Naive thymus-derived CD8-positive, alpha-beta T cell (primary cell): Measurements from ENCODE around the gene USP36. TPM values are rescaled to one million over a fixed set of nuclear protein-coding genes. Genes with fewer than 3 reads are reported as not detected.

ENCODE experiments used
- ATAC-seq, 2 donors: fragments of 150-1000 bp; cut with Tn5 transposase in 1 of 2; sonication (Bioruptor Pico), chemical (Tn5 transposase) in 1 of 2; 1 replicate in 1 of 2; 2 replicates in 1 of 2; pipeline ENCODE4 v1.10.0; 2021; ENCODE audit warnings: mild to moderate bottlenecking in 2 of 2, moderate library complexity in 2 of 2
- POLR2A ChIA-PET: fragments of 350-600 bp; sonication (Branson Sonifier 250); formaldehyde crosslinking; loops from one replicate; lab custom pipeline; 2021; ENCODE audit warnings: antibody characterized with exemption; lab: Charles Lee
- DNase-seq, 10 donors: peaks; one replicate each; pipeline versions ENCODE4 v3.0.0 to v3.0.0-alpha.2; 2020 to 2022
- H3K27ac Mint-ChIP-seq, 10 donors: one replicate each; pipeline ENCODE4 v1.8.0; 2020 to 2022; ENCODE audit warnings: mild to moderate bottlenecking in 10 of 10, mixed read lengths in 10 of 10, moderate library complexity in 4 of 10, inconsistent platforms in 1 of 10
- H3K27me3 Mint-ChIP-seq, 5 donors: one replicate each; pipeline ENCODE4 v1.8.0; 2021 to 2022; ENCODE audit warnings: mixed read lengths in 5 of 5
- H3K36me3 Mint-ChIP-seq, 3 donors: one replicate each; pipeline ENCODE4 v1.8.0; 2020 to 2022; ENCODE audit warnings: mixed read lengths in 3 of 3, mild to moderate bottlenecking in 2 of 3, inconsistent platforms in 1 of 3
- H3K4me1 Mint-ChIP-seq, 4 donors: one replicate each; pipeline ENCODE4 v1.8.0; 2021 to 2022; ENCODE audit warnings: mixed read lengths in 4 of 4
- H3K4me3 Mint-ChIP-seq, 10 donors: one replicate each; pipeline ENCODE4 v1.8.0; 2020 to 2022; ENCODE audit warnings: mild to moderate bottlenecking in 10 of 10, mixed read lengths in 10 of 10, moderate library complexity in 6 of 10, inconsistent platforms in 1 of 10
- H3K9me3 Mint-ChIP-seq, 9 donors: one replicate each; pipeline ENCODE4 v1.8.0; 2020 to 2022; ENCODE audit warnings: mixed read lengths in 9 of 9, mild to moderate bottlenecking in 3 of 9, inconsistent platforms in 1 of 9, moderate library complexity in 1 of 9
- polyA plus RNA-seq, 3 donors: library from polyadenylated mRNA; unstranded; fragments of 300-500 nt; fragmentation: Illumina TruSeq; gene quantifications; one replicate each; pipeline ENCODE4 v1.2.3, GENCODE V29; 2021
- total RNA-seq, 8 experiments: library from RNA in 2 of 8; stranded (reverse) in 2 of 8; gene quantifications; one replicate each; pipeline ENCODE4 v1.2.3 and lab custom pipeline; 2021 to 2026

USP36 gene
- total and polyA plus RNA-seq, 5 experiments from 2014 or later, result 27.5 to 156 (median 45.1) TPM

GRCh38 chr17:78774453-78774852, 66.2 kb downstream of the USP36 start:
- Mint-ChIP-seq H3K36me3 (peaks cover 0 to 23% (median 6%) of the 10 kb centered on the region in 3 donors), H3K4me3 (peak overlapping the region; percentile 84 to 98 (median 91)), H3K4me1 (peaks cover 26 to 73% (median 63%) of the 10 kb centered on the region in 4 donors), H3K9me3 (no peaks in the 10 kb centered on the region), H3K27me3 (no peaks in the 10 kb centered on the region), H3K27ac (peak overlapping the region in 8 of 10 donors; percentile 94 to 99 (median 98))
- DNase-seq (no peak), ATAC-seq (peak; percentile 23 to 35)
- POLR2A ChIA-PET, result interaction anchor here (0.6 to 2.9 kb wide), 10 partner anchors 10 to 645 kb away, joined by 3 to 34 read pairs (median 5); no protein-coding TSS in a partner anchor

GRCh38 chr17:78771758-78772382, 68.7 kb downstream of the USP36 start:
- H3K27me3 Mint-ChIP-seq, result no peaks in the 10 kb centered on the region
- ATAC-seq (peak; percentile 18 to 26), DNase-seq (no peak)
- H3K36me3 Mint-ChIP-seq, result peaks cover 0 to 19% (median 4%) of the 10 kb centered on the region in 3 donors
- H3K27ac Mint-ChIP-seq, result peak overlapping the region in 8 of 10 donors; percentile 86 to 99 (median 94)
- H3K4me1 Mint-ChIP-seq, result peaks cover 23 to 53% (median 47%) of the 10 kb centered on the region in 4 donors
- no peaks in the 10 kb centered on the region for H3K9me3 Mint-ChIP-seq
- POLR2A ChIA-PET, result interaction anchor here (0.7 to 19.8 kb wide), 7 partner anchors 10 to 57 kb away, joined by 3 to 188 read pairs (median 7); partner anchors contain the start of gene CYTH1
- H3K4me3 Mint-ChIP-seq, result peak overlapping the region; percentile 62 to 85 (median 80)

- peak; percentile 18 to 66 for ATAC-seq
- Mint-ChIP-seq H3K27me3 (no peaks in the 10 kb centered on the region), H3K27ac (no peak overlapping the region), H3K4me1 (peaks cover 23 to 42% (median 35%) of the 10 kb centered on the region in 4 donors), H3K4me3 (no peak overlapping the region), H3K9me3 (no peaks in the 10 kb centered on the region), H3K36me3 (peaks cover 0 to 17% (median 4%) of the 10 kb centered on the region in 3 donors)
- POLR2A ChIA-PET, result interaction anchor here (0.7 to 19.8 kb wide), 11 partner anchors 10 to 61 kb away, joined by 3 to 188 read pairs (median 6); partner anchors contain the start of gene CYTH1
- peak in 1 of 10 donors; percentile 45 for DNase-seq
Measured at GRCh38 chr17:78769196-78769773, 71.3 kb downstream of the USP36 start.

- Mint-ChIP-seq H3K4me1 (peaks cover 26 to 43% (median 38%) of the 10 kb centered on the region in 4 donors), H3K36me3 (peaks cover 0 to 17% (median 4%) of the 10 kb centered on the region in 3 donors), H3K4me3 (no peak overlapping the region), H3K9me3 (no peaks in the 10 kb centered on the region), H3K27ac (no peak overlapping the region), H3K27me3 (no peaks in the 10 kb centered on the region)
- no peak for ATAC-seq
- POLR2A ChIA-PET, result interaction anchor here (0.6 to 19.8 kb wide), 3 partner anchors 14 to 78 kb away, joined by 7 to 188 read pairs (median 9); partner anchors contain the start of gene CYTH1
- DNase-seq, result no peak
Measured at GRCh38 chr17:78767806-78768205, 72.8 kb downstream of the USP36 start.

GRCh38 chr17:78766743-78767294, 73.8 kb downstream of the USP36 start:
- Mint-ChIP-seq H3K4me1 (peaks cover 27 to 43% (median 38%) of the 10 kb centered on the region in 4 donors), H3K4me3 (no peak overlapping the region)
- POLR2A ChIA-PET, result interaction anchor here (0.6 to 19.8 kb wide), 6 partner anchors 9 to 428 kb away, joined by 3 to 188 read pairs (median 4); partner anchors contain the start of gene CYTH1

GRCh38 chr17:78766225-78766624, 74.4 kb downstream of the USP36 start:
- DNase-seq (no peak), ATAC-seq (no peak)
- peaks cover 24 to 43% (median 39%) of the 10 kb centered on the region in 4 donors for H3K4me1 Mint-ChIP-seq
- POLR2A ChIA-PET, result interaction anchor here (0.7 to 19.8 kb wide), 8 partner anchors 9 to 53 kb away, joined by 3 to 188 read pairs (median 4); partner anchors contain the start of gene CYTH1
- H3K9me3 Mint-ChIP-seq, result peaks cover 0 to 7% (median 0%) of the 10 kb centered on the region in 9 donors
- no peaks in the 10 kb centered on the region for H3K27me3 Mint-ChIP-seq
- H3K36me3 Mint-ChIP-seq, result peaks cover 0 to 6% (median 2%) of the 10 kb centered on the region in 3 donors
- H3K4me3 Mint-ChIP-seq, result no peak overlapping the region
- no peak overlapping the region for H3K27ac Mint-ChIP-seq

More at GRCh38 chr17:78766743-78767294, 73.8 kb downstream of the USP36 start:
- peaks cover 0 to 11% (median 4%) of the 10 kb centered on the region in 3 donors for H3K36me3 Mint-ChIP-seq
- no peaks in the 10 kb centered on the region for H3K27me3 Mint-ChIP-seq
- no peak overlapping the region for H3K27ac Mint-ChIP-seq
- ATAC-seq, result peak; percentile 38 to 54
- peaks cover 0 to 7% (median 0%) of the 10 kb centered on the region in 9 donors for H3K9me3 Mint-ChIP-seq
- no peak for DNase-seq

GRCh38 chr17:78765821-78766220, 74.8 kb downstream of the USP36 start:
- POLR2A ChIA-PET, result interaction anchor here (0.7 to 19.8 kb wide), 6 partner anchors 16 to 52 kb away, joined by 3 to 188 read pairs (median 5); partner anchors contain the start of gene CYTH1

GRCh38 chr17:78764871-78765270, 75.7 kb downstream of the USP36 start:
- no peak for ATAC-seq
- Mint-ChIP-seq H3K27ac (peak overlapping the region in 8 of 10 donors; percentile 81 to 96 (median 88)), H3K36me3 (peaks cover 0 to 2% (median 0%) of the 10 kb centered on the region in 3 donors), H3K9me3 (peaks cover 0 to 7% (median 0%) of the 10 kb centered on the region in 9 donors), H3K27me3 (no peaks in the 10 kb centered on the region), H3K4me1 (peaks cover 22 to 48% (median 44%) of the 10 kb centered on the region in 4 donors), H3K4me3 (peak overlapping the region in 9 of 10 donors; percentile 34 to 84 (median 71))
- POLR2A ChIA-PET, result interaction anchor here (1.2 to 19.8 kb wide), 2 partner anchors 17 to 25 kb away, joined by 4 to 188 read pairs; partner anchors contain the start of gene CYTH1
- no peak for DNase-seq

More at GRCh38 chr17:78765821-78766220, 74.8 kb downstream of the USP36 start:
- Mint-ChIP-seq H3K27ac (peak overlapping the region in 1 of 10 donors; percentile 90), H3K9me3 (peaks cover 0 to 7% (median 0%) of the 10 kb centered on the region in 9 donors), H3K4me3 (peak overlapping the region in 4 of 10 donors; percentile 20 to 62 (median 40)), H3K4me1 (peaks cover 25 to 44% (median 40%) of the 10 kb centered on the region in 4 donors), H3K36me3 (peaks cover 0 to 4% (median 2%) of the 10 kb centered on the region in 3 donors), H3K27me3 (no peaks in the 10 kb centered on the region)
- DNase-seq (no peak), ATAC-seq (no peak)

GRCh38 chr17:78763561-78763960, 77.1 kb downstream of the USP36 start:
- Mint-ChIP-seq H3K36me3 (peaks cover 0 to 2% (median 0%) of the 10 kb centered on the region in 3 donors), H3K27ac (peak overlapping the region in 9 of 10 donors; percentile 68 to 93 (median 87)), H3K4me3 (peak overlapping the region in 8 of 10 donors; percentile 13 to 68 (median 54)), H3K4me1 (peaks cover 29 to 61% (median 57%) of the 10 kb centered on the region in 4 donors), H3K27me3 (no peaks in the 10 kb centered on the region), H3K9me3 (peaks cover 0 to 7% (median 0%) of the 10 kb centered on the region in 9 donors)
- DNase-seq (no peak), ATAC-seq (no peak)
- POLR2A ChIA-PET, result interaction anchor here (1.2 to 19.8 kb wide), 3 partner anchors 10 to 18 kb away, joined by 3 to 188 read pairs (median 7); partner anchors contain the start of gene CYTH1

GRCh38 chr17:78761789-78762406, 78.7 kb downstream of the USP36 start:
- H3K36me3 Mint-ChIP-seq, result peaks cover 0 to 2% (median 0%) of the 10 kb centered on the region in 3 donors
- H3K27ac Mint-ChIP-seq, result peak overlapping the region; percentile 70 to 93 (median 86)
- POLR2A ChIA-PET, result interaction anchor here (1.0 to 19.8 kb wide), 3 partner anchors 10 to 20 kb away, joined by 3 to 188 read pairs (median 54); partner anchors contain the start of gene CYTH1
- DNase-seq (no peak), ATAC-seq (no peak)
- H3K27me3 Mint-ChIP-seq, result no peaks in the 10 kb centered on the region
- H3K9me3 Mint-ChIP-seq, result peaks cover 0 to 7% (median 0%) of the 10 kb centered on the region in 9 donors
- H3K4me3 Mint-ChIP-seq, result peak overlapping the region in 9 of 10 donors; percentile 43 to 74 (median 57)
- peaks cover 31 to 77% (median 73%) of the 10 kb centered on the region in 4 donors for H3K4me1 Mint-ChIP-seq

GRCh38 chr17:78759969-78760352, 80.7 kb downstream of the USP36 start:
- Mint-ChIP-seq H3K27ac (peak overlapping the region; percentile 90 to 99 (median 98)), H3K4me3 (peak overlapping the region; percentile 61 to 88 (median 79)), H3K36me3 (peaks cover 0 to 2% (median 2%) of the 10 kb centered on the region in 3 donors), H3K4me1 (peaks cover 31 to 93% (median 80%) of the 10 kb centered on the region in 4 donors), H3K9me3 (peaks cover 0 to 7% (median 0%) of the 10 kb centered on the region in 9 donors), H3K27me3 (no peaks in the 10 kb centered on the region)
- ATAC-seq, result no peak
- no peak for DNase-seq
- POLR2A ChIA-PET, result interaction anchor here (0.7 to 19.8 kb wide), 8 partner anchors 10 to 60 kb away, joined by 3 to 188 read pairs (median 16); partner anchors contain the start of gene CYTH1
